IMR-90 (cell line): ENCODE results near the gene DGKB. TPM values are rescaled to one million over a fixed set of nuclear protein-coding genes. Genes with fewer than 3 reads are reported as not detected.

Experiments
- ATAC-seq: fragments of 200-7000 bp; cut with Tn5 transposase; 2 replicates; pipeline ENCODE4 v1.9.1; 2020; ENCODE audit warnings: low read depth, mild to moderate bottlenecking, moderate library complexity
- BruUV-seq: library from RNA; stranded (reverse); fragments of 400-500 nt; replicated peaks from 2 replicates; lab custom pipeline; 2021; lab: Mats Ljungman, UMichigan
- CTCF ChIA-PET: fragments of 300-600 bp; formaldehyde crosslinking; extraction: SDS; loops from one replicate; lab custom pipeline; 2021; ENCODE audit warnings: antibody characterized with exemption; lab: Yijun Ruan, JAX
- POLR2A ChIA-PET: fragments of 300-600 bp; sonication (Branson Sonifier 250); formaldehyde crosslinking; loops from one replicate; lab custom pipeline; 2022; ENCODE audit warnings: antibody characterized with exemption; ENCODE audit not compliant: unreplicated experiment; lab: Charles Lee
- DNase-seq: peaks from one replicate; pipeline ENCODE4 v3.0.0; 2013
- H2AFZ ChIP-seq: replicated peaks from 2 replicates; pipeline ENCODE3; 2013; ENCODE audit warnings: low read length, mild to moderate bottlenecking; ENCODE audit not compliant: poor library complexity
- H2AK5ac ChIP-seq: 2 replicates; pipeline ENCODE4 v1.6.1; 2013; ENCODE audit warnings: low read depth, low read length, inconsistent platforms
- H2AK9ac ChIP-seq: replicated peaks from 2 replicates; pipeline ENCODE3; 2013; ENCODE audit warnings: mild to moderate bottlenecking, low read depth, low read length, moderate library complexity; ENCODE audit not compliant: poor library complexity
- H2BK120ac ChIP-seq: 2 replicates; pipeline ENCODE4 v1.6.1; 2013; ENCODE audit warnings: low read depth, low read length, inconsistent platforms
- H2BK15ac ChIP-seq: 3 replicates; pipeline ENCODE4 v1.6.1; 2013; ENCODE audit warnings: low read depth, low read length, inconsistent platforms
- H2BK20ac ChIP-seq: 2 replicates; pipeline ENCODE4 v1.6.1; 2013; ENCODE audit warnings: low read depth, mild to moderate bottlenecking, inconsistent platforms, low read length, moderate library complexity
- H2BK5ac ChIP-seq: 2 replicates; pipeline ENCODE4 v1.6.1; 2013; ENCODE audit warnings: mild to moderate bottlenecking, low read depth, low read length, inconsistent platforms; ENCODE audit not compliant: poor library complexity, severe bottlenecking
- H3K14ac ChIP-seq: replicated peaks from 2 replicates; pipeline ENCODE4 v1.6.1; 2013; ENCODE audit warnings: low read depth, low read length, inconsistent platforms
- H3K18ac ChIP-seq: 2 replicates; pipeline ENCODE4 v1.6.1; 2013; ENCODE audit warnings: low read depth, low read length, control low read depth
- H3K23ac ChIP-seq: 2 replicates; pipeline ENCODE4 v1.6.1; 2013; ENCODE audit warnings: low read depth, low read length, inconsistent platforms
- H3K27ac ChIP-seq: 2 replicates; pipeline ENCODE4 v1.5.1; 2013; ENCODE audit warnings: mild to moderate bottlenecking, control low read depth, low read length; ENCODE audit not compliant: insufficient read depth
- H3K27me3 ChIP-seq: 2 replicates; pipeline ENCODE4 v1.6.1; 2013; ENCODE audit warnings: low read length; ENCODE audit not compliant: control insufficient read depth, insufficient read depth
- H3K36me3 ChIP-seq: 2 replicates; pipeline ENCODE4 v1.6.1; 2013; ENCODE audit warnings: low read length, mixed read lengths; ENCODE audit not compliant: control insufficient read depth, insufficient read depth
- H3K4ac ChIP-seq: 2 replicates; pipeline ENCODE4 v1.6.1; 2013; ENCODE audit warnings: low read depth, low read length, inconsistent platforms
- H3K4me1 ChIP-seq: 2 replicates; pipeline ENCODE4 v1.6.1; 2013; ENCODE audit warnings: low read length, mixed read lengths; ENCODE audit not compliant: control insufficient read depth, insufficient read depth
- H3K4me2 ChIP-seq: 2 replicates; pipeline ENCODE4 v1.6.1; 2013; ENCODE audit warnings: low read depth, mild to moderate bottlenecking, control low read depth, low read length, moderate library complexity
- H3K4me3 ChIP-seq: 2 replicates; pipeline ENCODE4 v1.5.1; 2013; ENCODE audit warnings: low read depth, mild to moderate bottlenecking, control low read depth, low read length, moderate library complexity; ENCODE audit not compliant: insufficient read depth
- H3K56ac ChIP-seq: 2 replicates; pipeline ENCODE4 v1.6.1; 2013; ENCODE audit warnings: low read length, inconsistent platforms; ENCODE audit not compliant: insufficient read depth; ENCODE audit errors: extremely low read depth
- H3K79me1 ChIP-seq, 2 experiments: 2 replicates each; pipeline ENCODE4 v1.6.1; 2013; ENCODE audit warnings: low read length in 2 of 2, inconsistent platforms in 1 of 2, low read depth in 1 of 2
- H3K9ac ChIP-seq: 2 replicates; pipeline ENCODE4 v1.6.1; 2013; ENCODE audit warnings: low read depth, low read length, control low read depth
- H3K9me1 ChIP-seq: 2 replicates; pipeline ENCODE4 v1.6.1; 2013; ENCODE audit warnings: low read length, inconsistent platforms; ENCODE audit not compliant: insufficient read depth
- H3K9me3 ChIP-seq: 2 replicates; pipeline ENCODE4 v1.6.1; 2013; ENCODE audit warnings: low read length; ENCODE audit not compliant: control insufficient read depth, insufficient read depth
- H4K20me1 ChIP-seq: 2 replicates; pipeline ENCODE4 v1.6.1; 2013; ENCODE audit warnings: low read length, inconsistent platforms; ENCODE audit not compliant: insufficient read depth
- H4K5ac ChIP-seq: 2 replicates; pipeline ENCODE4 v1.6.1; 2013; ENCODE audit warnings: mild to moderate bottlenecking, low read depth, low read length, control low read depth
- H4K8ac ChIP-seq, 2 experiments: 2 replicates each; pipeline ENCODE4 v1.6.1; 2013; ENCODE audit warnings: low read depth in 2 of 2, low read length in 2 of 2, control low read depth in 1 of 2, inconsistent platforms in 1 of 2
- H4K91ac ChIP-seq: 2 replicates; pipeline ENCODE4 v1.6.1; 2013; ENCODE audit warnings: low read depth, low read length, inconsistent platforms; ENCODE audit not compliant: insufficient read depth
- BHLHE40 ChIP-seq: fragments of 150-350 bp; IDR thresholded peaks from 2 replicates; pipeline ENCODE4 v1.6.1; 2016; ENCODE audit warnings: mild to moderate bottlenecking, low read depth, low read length
- CEBPB ChIP-seq: IDR thresholded peaks from 2 replicates; pipeline ENCODE4 v1.6.1; 2012; ENCODE audit warnings: low read depth, low read length, improper control_type of control experiment
- CHD1 ChIP-seq: IDR thresholded peaks from 2 replicates; pipeline ENCODE4 v1.6.1; 2012; ENCODE audit warnings: low read depth, low read length, improper control_type of control experiment
- FOS ChIP-seq: fragments of 150-350 bp; IDR thresholded peaks from 2 replicates; pipeline ENCODE4 v1.6.1; 2016; ENCODE audit warnings: low read depth, low read length
- MAFK ChIP-seq: IDR thresholded peaks from 2 replicates; pipeline ENCODE4 v1.6.1; 2012; ENCODE audit warnings: low read depth, low read length, improper control_type of control experiment
- MAZ ChIP-seq: IDR thresholded peaks from 2 replicates; pipeline ENCODE4 v1.6.1; 2012; ENCODE audit warnings: low read depth, mild to moderate bottlenecking, low read length, improper control_type of control experiment, moderate library complexity, borderline replicate concordance
- MXI1 ChIP-seq: IDR thresholded peaks from 2 replicates; pipeline ENCODE4 v1.6.1; 2012; ENCODE audit warnings: low read depth, mild to moderate bottlenecking, low read length, moderate library complexity, borderline replicate concordance
- NFE2L2 ChIP-seq: fragments of 150-350 bp; IDR thresholded peaks from 2 replicates; pipeline ENCODE4 v1.6.1; 2016; ENCODE audit warnings: low read depth, mild to moderate bottlenecking, low read length
- POLR2A ChIP-seq: IDR thresholded peaks from 2 replicates; pipeline ENCODE4 v1.6.1; 2012; ENCODE audit warnings: mild to moderate bottlenecking, low read depth, low read length
- RAD21 ChIP-seq: IDR thresholded peaks from 2 replicates; pipeline ENCODE4 v1.6.1; 2012; ENCODE audit warnings: low read length, improper control_type of control experiment
- RCOR1 ChIP-seq: IDR thresholded peaks from 2 replicates; pipeline ENCODE4 v1.6.1; 2012; ENCODE audit warnings: mild to moderate bottlenecking, low read length, improper control_type of control experiment; ENCODE audit not compliant: insufficient replicate concordance
- RFX5 ChIP-seq: IDR thresholded peaks from 2 replicates; pipeline ENCODE4 v1.8.0; 2012; ENCODE audit warnings: low read depth, mild to moderate bottlenecking, low read length, moderate library complexity
- SMC3 ChIP-seq: fragments of 150-350 bp; IDR thresholded peaks from 2 replicates; pipeline ENCODE4 v1.6.1; 2016; ENCODE audit warnings: low read depth, mild to moderate bottlenecking, antibody characterized with exemption, low read length, moderate library complexity
- WGBS, 2 experiments: methylation state at CpG; one replicate each; pipeline versions ENCODE4 v1.1.5 to v1.1.7; 2013; ENCODE audit warnings: missing lambda C conversion rate in 2 of 2; ENCODE audit not compliant: insufficient read length in 1 of 2; ENCODE audit errors: extremely low coverage in 2 of 2; 5-methylcytosine and 5-hydroxymethylcytosine counted together
- dilution Hi-C: fragments of 300-500 bp; cut with HindIII; formaldehyde crosslinking; loops from one replicate; pipeline ENCODE4 v1.14.3; 2018; ENCODE audit warnings: low sequenced_read_pairs; ENCODE audit not compliant: unreplicated experiment
- in situ Hi-C: fragments of 300-500 bp; cut with MboI; formaldehyde crosslinking; loops from 3 replicates; pipeline ENCODE4 v1.14.3; 2019; ENCODE audit warnings: low sequenced_read_pairs, inconsistent platforms, mixed read lengths
- intact Hi-C: fragments of 100-400 bp; cut with micrococcal nuclease; formaldehyde crosslinking; loops from 2 replicates; pipeline ENCODE4 v1.10.0; 2022
- polyA plus RNA-seq, 3 experiments: library from polyadenylated mRNA; depleted of rRNA; stranded (reverse); fragments of >200 nt; gene quantifications; 2 replicates each; pipeline ENCODE4 v1.2.3, GENCODE V29; 2012; ENCODE audit warnings: low replicate concordance in 1 of 3
- total RNA-seq: library from RNA; depleted of rRNA; stranded (reverse); fragments of >200 nt; gene quantifications from 2 replicates; pipeline ENCODE4 v1.2.3, GENCODE V29; 2012
- TF ChIP-seq, protein P1 (sequence below): fragments of 150-350 bp; IDR thresholded peaks from 2 replicates; pipeline ENCODE4 v1.6.1; 2017; ENCODE audit warnings: mild to moderate bottlenecking, antibody characterized with exemption, low read length, low read depth
- TF ChIP-seq, protein P2 (sequence below): conservative IDR thresholded peaks from 2 replicates; pipeline ENCODE4 v1.5.1; 2012; ENCODE audit warnings: mild to moderate bottlenecking, low read depth, low read length, improper control_type of control experiment
- TF ChIP-seq, protein P3 (sequence below): fragments of 150-350 bp; IDR thresholded peaks from 2 replicates; pipeline ENCODE4 v1.6.1; 2016; ENCODE audit warnings: low read depth, mild to moderate bottlenecking, low read length, moderate library complexity, borderline replicate concordance

The DGKB gene
- total and polyA plus RNA-seq, 2 of the 4 experiments (the other 2 are of a cell fraction): not detected

DNA sequence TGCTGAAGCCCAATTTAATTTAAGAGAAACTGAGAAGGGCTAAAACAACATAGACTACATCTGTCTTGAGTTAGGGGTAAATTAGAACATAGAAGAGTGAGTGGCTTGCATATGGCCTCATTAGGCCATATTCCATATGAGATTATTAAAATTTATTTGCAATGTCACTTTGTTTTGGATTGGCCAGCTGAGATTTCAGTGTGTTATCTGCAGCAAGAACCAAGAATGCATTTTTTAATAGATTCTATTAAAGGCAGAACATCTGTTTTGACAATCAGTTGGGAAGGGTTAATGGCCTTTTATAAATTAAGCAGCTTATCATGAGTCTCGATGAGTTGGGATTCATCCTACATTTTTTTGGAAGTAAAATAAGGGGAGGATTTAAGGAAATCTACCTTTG lies 236.2 kb downstream of the DGKB start:
- no peak overlapping the region for H3K18ac ChIP-seq
- no peak for TF ChIP-seq RFX5
- TF ChIP-seq MAFK: no peak
- no peak for TF ChIP-seq POLR2A
- TF ChIP-seq, protein P1, sequence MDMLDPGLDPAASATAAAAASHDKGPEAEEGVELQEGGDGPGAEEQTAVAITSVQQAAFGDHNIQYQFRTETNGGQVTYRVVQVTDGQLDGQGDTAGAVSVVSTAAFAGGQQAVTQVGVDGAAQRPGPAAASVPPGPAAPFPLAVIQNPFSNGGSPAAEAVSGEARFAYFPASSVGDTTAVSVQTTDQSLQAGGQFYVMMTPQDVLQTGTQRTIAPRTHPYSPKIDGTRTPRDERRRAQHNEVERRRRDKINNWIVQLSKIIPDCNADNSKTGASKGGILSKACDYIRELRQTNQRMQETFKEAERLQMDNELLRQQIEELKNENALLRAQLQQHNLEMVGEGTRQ: no peak
- no peak for TF ChIP-seq NFE2L2
- TF ChIP-seq MXI1: no peak
- TF ChIP-seq, protein P2, sequence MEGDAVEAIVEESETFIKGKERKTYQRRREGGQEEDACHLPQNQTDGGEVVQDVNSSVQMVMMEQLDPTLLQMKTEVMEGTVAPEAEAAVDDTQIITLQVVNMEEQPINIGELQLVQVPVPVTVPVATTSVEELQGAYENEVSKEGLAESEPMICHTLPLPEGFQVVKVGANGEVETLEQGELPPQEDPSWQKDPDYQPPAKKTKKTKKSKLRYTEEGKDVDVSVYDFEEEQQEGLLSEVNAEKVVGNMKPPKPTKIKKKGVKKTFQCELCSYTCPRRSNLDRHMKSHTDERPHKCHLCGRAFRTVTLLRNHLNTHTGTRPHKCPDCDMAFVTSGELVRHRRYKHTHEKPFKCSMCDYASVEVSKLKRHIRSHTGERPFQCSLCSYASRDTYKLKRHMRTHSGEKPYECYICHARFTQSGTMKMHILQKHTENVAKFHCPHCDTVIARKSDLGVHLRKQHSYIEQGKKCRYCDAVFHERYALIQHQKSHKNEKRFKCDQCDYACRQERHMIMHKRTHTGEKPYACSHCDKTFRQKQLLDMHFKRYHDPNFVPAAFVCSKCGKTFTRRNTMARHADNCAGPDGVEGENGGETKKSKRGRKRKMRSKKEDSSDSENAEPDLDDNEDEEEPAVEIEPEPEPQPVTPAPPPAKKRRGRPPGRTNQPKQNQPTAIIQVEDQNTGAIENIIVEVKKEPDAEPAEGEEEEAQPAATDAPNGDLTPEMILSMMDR: no peak
- no peak for TF ChIP-seq CHD1
- TF ChIP-seq CEBPB: no peak
- TF ChIP-seq FOS: no peak
- no peak for TF ChIP-seq RAD21
- TF ChIP-seq RCOR1: no peak
- TF ChIP-seq SMC3: no peak
- no peak for TF ChIP-seq BHLHE40
- no peak for TF ChIP-seq MAZ
- TF ChIP-seq, protein P3, sequence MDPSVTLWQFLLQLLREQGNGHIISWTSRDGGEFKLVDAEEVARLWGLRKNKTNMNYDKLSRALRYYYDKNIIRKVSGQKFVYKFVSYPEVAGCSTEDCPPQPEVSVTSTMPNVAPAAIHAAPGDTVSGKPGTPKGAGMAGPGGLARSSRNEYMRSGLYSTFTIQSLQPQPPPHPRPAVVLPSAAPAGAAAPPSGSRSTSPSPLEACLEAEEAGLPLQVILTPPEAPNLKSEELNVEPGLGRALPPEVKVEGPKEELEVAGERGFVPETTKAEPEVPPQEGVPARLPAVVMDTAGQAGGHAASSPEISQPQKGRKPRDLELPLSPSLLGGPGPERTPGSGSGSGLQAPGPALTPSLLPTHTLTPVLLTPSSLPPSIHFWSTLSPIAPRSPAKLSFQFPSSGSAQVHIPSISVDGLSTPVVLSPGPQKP: no peak
- no peaks in the 10 kb centered on the region for H3K36me3 ChIP-seq
- no peak overlapping the region for H3K56ac ChIP-seq
- ATAC-seq: no peak
- no CpG with 5 or more reads among the region's 1 CpG for WGBS, 2 experiments
- no peaks in the 10 kb centered on the region for H3K9me1 ChIP-seq
- H2AK5ac ChIP-seq: no peak overlapping the region
- ChIA-PET CTCF (interaction anchor here (0.9 kb wide), 1 partner anchor 21 kb away, joined by 3 read pairs; no protein-coding TSS in a partner anchor), POLR2A (no interaction called here)
- no peaks in the 10 kb centered on the region for H3K4me1 ChIP-seq
- no peak overlapping the region for H2BK20ac ChIP-seq
- no peak overlapping the region for H2BK5ac ChIP-seq
- no peak overlapping the region for H3K4me3 ChIP-seq
- H4K91ac ChIP-seq: no peak overlapping the region
- in situ Hi-C loops (no loop called here), intact Hi-C loops (no loop called here), dilution Hi-C loops (no loop called here)
- H4K5ac ChIP-seq: no peak overlapping the region
- H3K27me3 ChIP-seq: no peaks in the 10 kb centered on the region
- no peak overlapping the region for H2BK120ac ChIP-seq
- BruUV-seq: no TSS peak
- no peaks in the 10 kb centered on the region for H4K20me1 ChIP-seq
- H3K4me2 ChIP-seq: no peak overlapping the region
- no peak overlapping the region for H3K23ac ChIP-seq
- no peak overlapping the region for H3K9ac ChIP-seq
- no peaks in the 10 kb centered on the region for H3K79me1 ChIP-seq
- no peak overlapping the region for H2AFZ ChIP-seq
- H3K27ac ChIP-seq: no peak overlapping the region
- no peak for DNase-seq
- H3K9me3 ChIP-seq: no peaks in the 10 kb centered on the region
- no peak overlapping the region for H2BK15ac ChIP-seq
- H2AK9ac ChIP-seq: no peak overlapping the region
- no peak overlapping the region for H4K8ac ChIP-seq
- H3K14ac ChIP-seq: no peak overlapping the region
- H3K4ac ChIP-seq: no peak overlapping the region
